HL-60 (cell line): ENCODE measurements around the gene SLC35D2.

Source experiments
- CTCF ChIP-seq: IDR thresholded peaks from one replicate; pipeline ENCODE4 v1.5.1; 2011; ENCODE audit warnings: low read length, control low read depth, inconsistent platforms; ENCODE audit not compliant: insufficient read depth
- POLR2AphosphoS5 ChIP-seq: IDR thresholded peaks from 2 replicates; pipeline ENCODE4 v1.6.1; 2012; ENCODE audit warnings: low read depth
- REST ChIP-seq: IDR thresholded peaks from 2 replicates; pipeline ENCODE4 v1.6.1; 2012; ENCODE audit warnings: low read depth; ENCODE audit not compliant: insufficient replicate concordance

- TF ChIP-seq CTCF = no peak
- TF ChIP-seq REST = no peak
- no peak for TF ChIP-seq POLR2AphosphoS5
Observed at GRCh38 chr9:96331236-96331947, 52.1 kb downstream of the SLC35D2 start.
